GM19452 (cell line): ENCODE measurements around the gene RAB6B.

Experiments
- ATAC-seq: cut with Tn5 transposase; IDR thresholded peaks from one replicate; pipeline ENCODE4 v1.9.1; 2021; ENCODE audit not compliant: unreplicated experiment

The RAB6B gene

DNA sequence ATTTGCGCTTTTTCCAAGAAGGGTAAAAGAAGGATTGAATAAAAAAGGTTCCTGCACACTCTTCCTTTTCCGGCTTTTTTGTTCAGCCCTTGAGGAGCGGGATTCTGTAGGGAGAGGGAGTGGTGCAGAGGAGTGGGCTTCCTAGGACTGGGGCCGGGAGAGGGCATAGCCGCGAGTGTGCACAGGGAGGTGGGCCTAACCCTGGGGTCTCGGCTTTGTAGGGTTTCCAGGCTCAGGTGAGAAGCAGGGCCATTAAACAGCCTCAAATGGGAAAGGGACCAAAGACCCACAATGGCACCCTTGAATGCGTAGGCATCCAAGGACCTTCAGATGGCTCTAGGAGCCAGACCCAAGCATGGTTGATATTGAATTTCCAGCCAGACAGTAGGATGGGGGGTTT is 35.4 kb upstream of the RAB6B start:
- no peak for ATAC-seq

GRCh38 chr3:133930341-133930933 is 34.8 kb upstream of the RAB6B start:
- no peak for ATAC-seq

DNA sequence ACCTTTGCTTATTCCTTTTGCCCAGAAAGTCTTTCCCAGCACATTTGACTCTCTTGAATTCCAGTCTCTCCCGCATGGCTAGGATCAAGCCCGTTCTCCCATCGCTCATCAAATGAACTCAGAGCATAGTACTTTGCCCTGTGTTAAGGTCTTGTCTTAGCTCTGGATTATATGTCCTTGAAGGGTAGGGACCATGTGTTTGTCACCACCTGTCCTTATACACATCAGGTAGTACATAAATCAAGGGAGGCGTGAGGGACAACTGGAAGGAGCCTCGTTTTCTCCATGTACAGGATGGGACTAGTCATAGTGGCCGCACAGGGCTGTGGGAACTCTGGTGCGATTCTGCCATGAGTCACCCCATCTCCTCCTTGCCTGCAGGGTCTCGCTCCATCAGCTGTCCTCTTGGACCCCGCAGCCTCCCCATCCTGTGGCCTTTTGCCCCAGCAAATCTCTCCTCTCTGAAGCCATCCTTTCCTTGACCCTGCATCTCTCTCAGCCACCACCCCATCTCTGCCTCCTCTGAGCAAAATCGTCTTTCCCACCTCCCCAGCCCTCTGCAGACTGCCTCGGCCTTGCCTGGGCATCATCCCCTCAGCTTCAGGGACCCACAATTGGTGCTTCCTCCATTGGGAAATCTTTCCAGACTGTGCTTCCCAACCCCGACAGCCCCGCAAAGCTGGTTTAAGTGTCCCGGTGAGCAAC is 33.4 kb upstream of the RAB6B start:
- ATAC-seq, result no peak

DNA sequence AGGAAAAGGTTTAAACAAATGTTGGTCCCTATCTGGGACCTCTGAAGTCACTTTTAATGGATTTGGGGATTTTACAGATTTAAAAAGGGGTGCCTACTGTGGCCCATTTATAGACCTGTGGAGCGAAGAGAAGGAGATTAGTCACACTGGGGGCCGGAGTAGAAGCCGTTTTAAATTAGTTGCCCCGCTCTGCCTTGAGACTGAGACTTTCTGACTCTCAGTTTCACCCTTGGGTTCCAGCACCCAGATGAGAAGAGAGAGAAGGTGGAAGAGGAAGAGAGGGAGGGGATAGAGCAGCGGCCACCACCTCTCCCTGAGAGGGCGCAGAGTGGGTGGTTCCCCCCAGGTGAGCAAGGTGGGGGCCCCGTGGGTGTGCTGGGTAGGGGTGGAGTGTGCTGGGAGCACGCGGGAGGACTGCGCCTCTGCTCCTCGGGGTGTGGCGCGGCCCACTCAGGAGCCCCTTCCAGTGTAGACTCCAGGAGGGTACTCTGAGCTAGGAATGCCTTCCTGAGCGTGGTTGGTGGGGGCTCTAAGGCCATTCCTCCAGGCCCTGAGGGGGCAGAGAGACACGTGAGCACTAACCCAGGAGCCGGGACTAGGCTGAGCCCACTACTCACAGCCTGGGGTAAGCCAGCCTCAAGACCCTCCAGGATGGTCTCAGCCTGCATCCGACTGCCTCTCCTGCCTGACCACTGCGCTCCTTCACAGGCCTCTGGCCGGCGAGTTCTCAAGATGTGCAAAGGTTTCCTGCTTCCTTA is 32.6 kb upstream of the RAB6B start:
- no peak for ATAC-seq

GRCh38 chr3:133927540-133928066 is 31.9 kb upstream of the RAB6B start:
- peak; percentile 56 for ATAC-seq

DNA sequence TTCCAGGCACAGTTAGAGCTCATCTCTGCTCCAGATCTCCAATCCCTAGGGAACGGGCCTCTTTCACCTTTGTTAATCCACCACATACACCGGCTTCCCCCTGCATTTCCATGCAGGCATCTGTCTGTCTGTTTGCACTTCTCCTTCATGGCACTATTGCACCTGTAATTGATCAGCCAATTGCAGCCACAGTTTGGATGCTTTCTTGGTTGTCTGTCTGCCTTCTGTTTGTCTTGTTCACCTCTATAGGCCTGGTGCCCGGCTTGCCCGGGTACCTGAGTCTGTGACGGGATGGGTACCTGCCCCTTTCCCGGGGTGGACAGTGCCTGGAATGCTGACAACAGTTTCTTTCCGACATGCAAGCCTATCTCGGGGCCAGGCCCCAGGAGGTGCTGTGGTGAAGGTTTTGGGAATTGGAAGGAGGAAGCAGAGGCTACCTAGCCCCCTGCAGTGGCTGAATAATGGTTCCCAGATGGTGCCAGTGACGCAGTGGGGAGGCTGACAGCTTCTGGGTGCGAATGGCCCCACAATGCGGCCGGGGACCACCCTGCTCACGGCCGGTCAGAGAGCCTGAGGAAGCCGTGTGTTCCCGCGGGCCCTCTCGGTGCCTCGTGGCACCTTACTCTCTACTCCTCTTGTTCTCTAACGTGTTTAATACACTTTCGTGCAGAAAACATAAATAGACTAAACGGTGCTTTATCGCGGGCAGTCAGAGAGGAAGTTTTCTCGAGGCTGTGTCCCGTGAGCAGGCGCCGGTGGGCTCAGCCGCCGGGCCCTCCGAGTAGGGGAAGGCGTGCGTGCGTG is 31.3 kb upstream of the RAB6B start:
- peak; percentile 17 for ATAC-seq

DNA sequence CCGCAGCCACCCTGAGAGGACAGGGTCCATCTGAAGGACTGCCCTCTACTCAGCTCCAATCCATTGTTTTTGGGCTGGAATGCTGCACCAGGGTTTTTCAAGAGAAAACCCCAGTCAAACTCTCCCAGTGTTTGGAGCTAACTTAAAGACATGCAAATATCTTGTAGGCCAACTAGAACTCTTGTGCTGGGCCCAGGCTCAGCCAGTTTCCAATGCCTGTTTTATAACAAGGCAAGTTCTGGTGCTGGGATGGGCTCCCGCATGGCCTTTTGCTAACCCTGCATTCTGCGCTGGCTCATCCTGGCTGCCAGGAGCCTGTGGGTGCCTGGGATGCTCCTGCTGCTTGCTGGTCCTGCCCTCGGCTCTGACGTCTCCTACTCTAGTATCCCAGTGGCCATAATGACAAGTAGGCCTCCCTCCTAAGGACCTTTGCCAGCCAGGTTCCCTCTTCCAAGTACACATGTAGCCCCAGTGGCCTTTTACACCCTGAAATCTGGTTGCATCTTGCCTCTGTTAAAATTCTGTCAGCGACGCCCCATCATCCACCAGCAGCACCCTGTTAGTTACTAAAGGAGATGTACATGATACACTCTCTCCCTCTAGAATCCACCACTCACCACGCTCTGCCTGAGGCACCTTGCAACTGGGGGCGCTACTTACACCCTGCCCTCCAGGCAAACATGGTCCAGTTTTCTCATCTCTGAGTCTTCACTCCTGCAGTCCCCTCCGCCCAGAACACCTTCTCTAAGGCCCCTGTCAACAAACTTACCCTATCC is 30.5 kb upstream of the RAB6B start:
- ATAC-seq, result no peak

- ATAC-seq, result no peak
Observed at GRCh38 chr3:133924041-133924440, 28.4 kb upstream of the RAB6B start.

- no peak for ATAC-seq
Observed at GRCh38 chr3:133921592-133921991, 25.9 kb upstream of the RAB6B start.

GRCh38 chr3:133917144-133917543 is 21.5 kb upstream of the RAB6B start:
- ATAC-seq, result no peak

DNA sequence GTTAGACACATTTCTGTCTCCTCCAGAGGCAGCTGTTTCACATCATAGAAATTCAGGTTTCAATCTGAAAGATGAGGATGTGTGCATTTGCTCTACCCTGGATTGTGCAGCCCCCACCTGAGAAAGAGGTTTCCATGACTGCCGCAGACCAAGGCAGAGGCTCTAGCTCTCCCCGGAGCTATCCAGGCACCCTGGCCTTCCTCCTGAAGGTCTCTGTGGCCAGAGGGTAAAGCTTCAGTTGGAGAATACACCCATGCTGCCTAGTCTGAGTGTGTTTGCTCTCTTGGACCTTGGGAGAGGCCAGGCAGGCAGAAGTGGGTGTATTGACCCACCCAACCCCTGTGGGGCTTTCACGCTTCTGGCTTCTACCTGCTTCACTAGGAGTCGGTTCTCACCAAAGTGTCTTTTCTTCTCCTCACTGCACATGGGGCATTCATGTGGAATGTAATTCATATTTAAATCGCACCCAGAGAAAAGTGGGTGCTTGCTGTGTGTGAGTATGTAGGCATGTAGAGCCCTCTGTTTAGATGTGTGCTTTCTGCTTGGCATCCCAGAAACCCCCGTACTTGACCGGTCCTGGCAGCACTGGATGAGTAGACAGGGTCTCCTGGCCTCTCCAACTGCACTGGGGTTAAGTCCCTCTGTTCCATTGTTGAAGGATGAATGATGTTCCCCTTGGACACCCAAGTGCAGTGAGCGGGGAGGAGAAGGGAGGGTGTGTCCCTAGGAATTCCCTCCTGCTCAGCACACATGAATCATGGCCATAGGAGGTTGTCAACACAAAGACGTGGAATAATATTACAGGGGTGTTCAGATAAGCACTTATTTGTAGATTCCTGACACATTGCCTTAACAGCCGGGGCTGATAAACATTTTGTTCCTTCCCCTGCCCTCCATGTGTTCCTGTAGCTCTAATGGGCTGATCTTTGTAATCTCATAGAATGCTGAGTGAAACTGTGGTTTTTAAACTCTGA is 20.3 kb upstream of the RAB6B start:
- no peak for ATAC-seq

DNA sequence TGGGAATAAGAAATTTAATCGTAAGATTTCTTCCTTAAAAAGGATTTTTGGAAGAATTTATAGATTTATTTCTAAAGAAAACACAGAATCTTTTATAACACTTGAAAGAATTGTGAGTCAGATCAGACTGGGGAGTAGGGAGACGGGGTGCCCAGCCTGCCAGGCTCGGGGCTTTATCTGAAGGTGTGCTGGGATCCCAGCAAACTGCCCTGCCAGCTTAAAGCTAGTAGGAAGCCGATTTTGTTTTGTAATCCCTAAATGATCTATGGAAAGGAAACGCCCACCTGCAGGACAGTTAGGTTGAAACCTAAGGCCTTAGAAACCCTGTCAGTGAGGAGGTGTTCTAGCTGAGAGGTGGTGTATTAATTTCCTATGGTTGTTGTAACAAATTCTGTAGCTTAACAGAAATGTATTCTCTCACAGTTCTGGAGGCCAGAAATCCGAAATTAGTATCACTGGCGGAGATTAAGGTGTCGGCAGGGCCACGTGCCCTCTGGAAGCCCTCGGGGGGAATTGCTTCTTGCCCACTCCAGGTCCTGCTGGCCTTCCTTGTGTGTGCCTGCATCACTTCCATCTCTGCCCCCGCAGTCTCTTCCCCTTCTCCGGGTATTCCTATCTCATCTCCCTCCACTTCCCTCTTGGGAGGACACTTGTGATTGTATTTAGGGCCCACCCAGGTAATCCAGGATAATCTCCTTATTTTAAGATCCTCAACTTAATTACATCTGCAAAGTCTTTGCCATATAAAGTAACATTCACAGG is 19.3 kb upstream of the RAB6B start:
- ATAC-seq, result no peak

- no peak for ATAC-seq
Observed at GRCh38 chr3:133910422-133910821, 14.7 kb upstream of the RAB6B start.

DNA sequence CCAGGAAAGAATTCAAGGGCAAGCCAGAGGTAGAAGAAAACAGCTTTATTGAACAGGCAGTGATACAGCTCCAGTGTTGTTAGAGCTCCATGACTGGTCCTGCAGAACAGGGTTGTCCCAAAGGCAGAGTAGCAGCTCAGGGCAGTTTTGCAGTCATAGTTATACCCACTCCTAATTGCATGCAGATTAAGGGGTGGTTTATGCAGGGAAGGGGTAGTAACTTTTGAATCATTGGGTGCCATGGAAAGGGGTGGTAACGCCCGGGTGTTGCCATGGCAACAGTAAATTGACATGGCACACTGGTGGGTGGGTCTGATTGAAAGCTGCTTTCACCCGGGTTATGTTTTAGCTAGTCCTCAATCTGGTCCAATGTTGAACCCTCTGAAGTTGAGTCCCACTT is 9.7 kb upstream of the RAB6B start:
- no peak for ATAC-seq

DNA sequence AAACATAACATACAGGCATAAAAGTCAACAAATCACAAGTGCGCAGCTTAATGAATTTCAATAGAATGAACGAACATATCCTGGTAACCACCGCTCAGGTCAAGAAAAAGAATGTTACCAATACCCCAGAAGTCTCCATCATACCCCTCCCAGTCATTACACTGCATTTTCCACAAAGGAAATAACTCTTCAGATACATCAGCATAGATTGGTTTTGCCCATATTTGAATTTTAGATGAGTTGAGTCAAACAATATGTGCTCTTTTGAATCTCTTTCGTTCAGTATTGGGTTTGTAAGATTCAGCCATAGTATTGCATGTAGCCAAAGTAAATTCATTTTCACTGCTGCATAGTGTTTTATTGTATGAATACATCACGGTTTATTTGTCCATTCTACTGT is 6.2 kb upstream of the RAB6B start:
- no peak for ATAC-seq

DNA sequence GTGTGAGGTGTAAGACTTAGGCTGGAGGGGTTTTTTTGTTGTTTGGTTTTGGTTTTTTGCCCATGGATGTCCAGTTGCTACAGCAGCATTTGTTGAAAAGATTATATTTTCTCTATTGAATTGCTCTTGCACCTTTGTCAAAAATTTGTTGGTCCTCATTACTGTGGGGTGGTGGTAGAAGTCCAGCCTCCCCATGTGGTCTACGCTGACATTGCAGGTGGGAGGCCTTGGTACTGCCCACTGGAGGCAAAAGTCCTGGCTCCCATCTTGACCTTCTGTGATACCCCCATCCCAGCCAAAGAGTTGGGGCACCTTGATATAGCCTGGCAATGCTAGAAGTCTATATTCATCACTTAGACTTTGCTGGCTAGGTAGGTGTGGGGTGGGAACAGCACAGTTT is 5.4 kb upstream of the RAB6B start:
- ATAC-seq, result no peak

DNA sequence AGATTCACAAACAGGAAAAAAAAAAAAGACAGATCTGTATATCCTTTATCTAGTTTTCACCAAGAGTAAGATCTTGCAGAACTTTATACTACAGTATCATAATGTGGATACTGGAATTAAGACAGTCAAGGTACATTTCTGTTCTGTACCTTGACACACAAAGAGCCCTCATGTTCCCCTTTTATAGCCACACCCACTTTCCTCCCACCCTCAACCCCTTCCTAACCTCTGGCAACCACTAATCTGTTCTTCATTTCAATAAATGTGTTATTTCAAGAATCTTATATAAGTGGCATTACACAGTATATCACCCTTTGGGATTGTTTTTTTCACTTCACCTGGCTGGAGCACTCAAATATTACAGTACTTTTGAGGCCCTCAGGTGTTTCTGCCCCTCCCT is 3.6 kb upstream of the RAB6B start:
- ATAC-seq, result no peak

GRCh38 chr3:133897547-133897946 is 1.9 kb upstream of the RAB6B start:
- no peak for ATAC-seq
